Uterus (tissue), 2 donors: ENCODE data around the gene TBL2.

Experiments
- POLR2A ChIP-seq, 2 donors: fragments of 450-650 bp; IDR thresholded peaks; one replicate each; pipeline ENCODE4 v1.6.1; 2016; ENCODE audit warnings: antibody characterized with exemption in 2 of 2, mild to moderate bottlenecking in 1 of 2, moderate library complexity in 1 of 2
- TF ChIP-seq, protein P1 (sequence below), 4 experiments: fragments of 200-600 bp in 2 of 4; fragments of 450-650 bp in 2 of 4; sonication (generic) in 2 of 4; IDR thresholded peaks; one replicate each; pipeline ENCODE4 v1.5.1; 2016 to 2019; ENCODE audit warnings: antibody characterized with exemption in 4 of 4, mild to moderate bottlenecking in 2 of 4, moderate library complexity in 1 of 4

DNA sequence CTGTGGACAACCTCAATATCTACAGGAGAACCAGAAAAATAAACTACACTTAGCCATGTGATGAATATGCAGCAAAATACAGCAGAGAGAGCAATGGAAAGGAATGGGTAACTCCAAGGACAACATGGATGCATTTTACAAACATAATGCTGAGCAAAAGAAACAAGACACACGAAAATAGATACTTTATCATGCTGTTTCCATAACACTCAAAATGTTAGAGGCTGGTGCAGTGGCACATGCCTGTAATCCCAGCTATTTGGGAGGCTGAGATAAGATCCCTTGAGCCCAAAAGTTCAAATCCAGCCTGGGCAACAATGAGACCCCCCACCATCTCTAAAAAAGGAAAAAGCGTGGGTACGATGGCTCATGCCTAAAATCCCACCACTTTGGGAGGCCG is 29.2 kb downstream of the TBL2 start:
- TF ChIP-seq, protein P1, sequence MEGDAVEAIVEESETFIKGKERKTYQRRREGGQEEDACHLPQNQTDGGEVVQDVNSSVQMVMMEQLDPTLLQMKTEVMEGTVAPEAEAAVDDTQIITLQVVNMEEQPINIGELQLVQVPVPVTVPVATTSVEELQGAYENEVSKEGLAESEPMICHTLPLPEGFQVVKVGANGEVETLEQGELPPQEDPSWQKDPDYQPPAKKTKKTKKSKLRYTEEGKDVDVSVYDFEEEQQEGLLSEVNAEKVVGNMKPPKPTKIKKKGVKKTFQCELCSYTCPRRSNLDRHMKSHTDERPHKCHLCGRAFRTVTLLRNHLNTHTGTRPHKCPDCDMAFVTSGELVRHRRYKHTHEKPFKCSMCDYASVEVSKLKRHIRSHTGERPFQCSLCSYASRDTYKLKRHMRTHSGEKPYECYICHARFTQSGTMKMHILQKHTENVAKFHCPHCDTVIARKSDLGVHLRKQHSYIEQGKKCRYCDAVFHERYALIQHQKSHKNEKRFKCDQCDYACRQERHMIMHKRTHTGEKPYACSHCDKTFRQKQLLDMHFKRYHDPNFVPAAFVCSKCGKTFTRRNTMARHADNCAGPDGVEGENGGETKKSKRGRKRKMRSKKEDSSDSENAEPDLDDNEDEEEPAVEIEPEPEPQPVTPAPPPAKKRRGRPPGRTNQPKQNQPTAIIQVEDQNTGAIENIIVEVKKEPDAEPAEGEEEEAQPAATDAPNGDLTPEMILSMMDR (IDR thresholded peaks at IDR 0.05) = no peak
- TF ChIP-seq POLR2A (IDR thresholded peaks at IDR 0.05) = no peak
